ENCODE data around the gene MYO3B. TPM values are rescaled to one million over a fixed set of nuclear protein-coding genes. Genes with fewer than 3 reads are reported as not detected.

Gene MYO3B
- total RNA-seq, 1 experiment from 2014 or later, result 11.9 TPM

GRCh38 chr2:170375192-170375591, 197.2 kb downstream of the MYO3B start:
- in situ Hi-C loops (cut with HindIII; ENCODE audit: low sequenced_read_pairs), result no loop called here
- no peak for DNase-seq (ENCODE audit: low spot score)

- in situ Hi-C loops (cut with HindIII; ENCODE audit: low sequenced_read_pairs), result no loop called here
- no peak for DNase-seq (ENCODE audit: low spot score)
These were observed 199.7 kb downstream of the MYO3B start for GRCh38 chr2:170377500-170378207.

GRCh38 chr2:170380267-170380666, 202.3 kb downstream of the MYO3B start:
- in situ Hi-C loops (cut with HindIII; ENCODE audit: low sequenced_read_pairs), result no loop called here
- no peak for DNase-seq (ENCODE audit: low spot score)

GRCh38 chr2:170381678-170382077, 203.7 kb downstream of the MYO3B start:
- in situ Hi-C loops (cut with HindIII; ENCODE audit: low sequenced_read_pairs), result no loop called here
- DNase-seq (ENCODE audit: low spot score), result no peak

GRCh38 chr2:170386554-170386953, 208.6 kb downstream of the MYO3B start:
- no peak for DNase-seq (ENCODE audit: low spot score)
- in situ Hi-C loops (cut with HindIII; ENCODE audit: low sequenced_read_pairs), result no loop called here

- DNase-seq (ENCODE audit: low spot score), result no peak
- in situ Hi-C loops (cut with HindIII; ENCODE audit: low sequenced_read_pairs), result no loop called here
These were observed 213.1 kb downstream of the MYO3B start for GRCh38 chr2:170391018-170391417.

GRCh38 chr2:170391697-170392096, 213.8 kb downstream of the MYO3B start:
- in situ Hi-C loops (cut with HindIII; ENCODE audit: low sequenced_read_pairs), result no loop called here
- no peak for DNase-seq (ENCODE audit: low spot score)

GRCh38 chr2:170393861-170394498, 216.0 kb downstream of the MYO3B start:
- in situ Hi-C loops (cut with HindIII; ENCODE audit: low sequenced_read_pairs), result no loop called here
- DNase-seq (ENCODE audit: low spot score), result no peak

- DNase-seq (ENCODE audit: low spot score), result no peak
- in situ Hi-C loops (cut with HindIII; ENCODE audit: low sequenced_read_pairs), result no loop called here
These were observed 216.9 kb downstream of the MYO3B start for GRCh38 chr2:170394641-170395387.

- in situ Hi-C loops (cut with HindIII; ENCODE audit: low sequenced_read_pairs), result no loop called here
- peak; percentile 14 for DNase-seq (ENCODE audit: low spot score)
These were observed 219.0 kb downstream of the MYO3B start for GRCh38 chr2:170396799-170397459.

GRCh38 chr2:170401187-170401586, 223.2 kb downstream of the MYO3B start:
- in situ Hi-C loops (cut with HindIII; ENCODE audit: low sequenced_read_pairs), result no loop called here

GRCh38 chr2:170404846-170405245, 226.9 kb downstream of the MYO3B start:
- in situ Hi-C loops (cut with HindIII; ENCODE audit: low sequenced_read_pairs), result no loop called here
- no peak for DNase-seq (ENCODE audit: low spot score)

More at GRCh38 chr2:170401187-170401586, 223.2 kb downstream of the MYO3B start:
- no peak for DNase-seq (ENCODE audit: low spot score)

- in situ Hi-C loops (cut with HindIII; ENCODE audit: low sequenced_read_pairs), result no loop called here
- no peak for DNase-seq (ENCODE audit: low spot score)
These were observed 227.4 kb downstream of the MYO3B start for GRCh38 chr2:170405326-170405725.

GRCh38 chr2:170408461-170409163, 230.7 kb downstream of the MYO3B start:
- in situ Hi-C loops (cut with HindIII; ENCODE audit: low sequenced_read_pairs), result no loop called here
- no peak for DNase-seq (ENCODE audit: low spot score)

GRCh38 chr2:170409164-170409535, 231.2 kb downstream of the MYO3B start:
- in situ Hi-C loops (cut with HindIII; ENCODE audit: low sequenced_read_pairs), result no loop called here
- DNase-seq (ENCODE audit: low spot score), result peak; percentile 40

- in situ Hi-C loops (cut with HindIII; ENCODE audit: low sequenced_read_pairs), result no loop called here
- no peak for DNase-seq (ENCODE audit: low spot score)
These were observed 233.7 kb downstream of the MYO3B start for GRCh38 chr2:170411660-170412059.

- in situ Hi-C loops (cut with HindIII; ENCODE audit: low sequenced_read_pairs), result no loop called here
These were observed 243.2 kb downstream of the MYO3B start for GRCh38 chr2:170420961-170421687.

GRCh38 chr2:170423919-170424318, 246.0 kb downstream of the MYO3B start:
- in situ Hi-C loops (cut with HindIII; ENCODE audit: low sequenced_read_pairs), result no loop called here
- no peak for DNase-seq (ENCODE audit: low spot score)

More at GRCh38 chr2:170420961-170421687, 243.2 kb downstream of the MYO3B start:
- no peak for DNase-seq (ENCODE audit: low spot score)

Measured in G401 (cell line).